RWPE2 (cell line): Measurements from ENCODE around the gene CCNO.

Source experiments
- ATAC-seq: fragments of 200-7000 bp; cut with Tn5 transposase; 3 replicates; pipeline ENCODE4 v1.9.1; 2021; ENCODE audit warnings: low read depth
- DNase-seq: peaks from one replicate; pipeline ENCODE4 v3.0.0-alpha.2; 2020; ENCODE audit warnings: low spot score
- H3K27ac ChIP-seq: fragments of 450-650 bp; 2 replicates; pipeline ENCODE4 v1.5.1; 2017; ENCODE audit warnings: mild to moderate bottlenecking; ENCODE audit not compliant: poor library complexity, severe bottlenecking
- H3K27me3 ChIP-seq: fragments of 250-450 bp; sonication (Bioruptor Pico); 2 replicates; pipeline ENCODE4 v1.5.1; 2021; ENCODE audit warnings: mild to moderate bottlenecking, moderate library complexity; ENCODE audit not compliant: insufficient read depth, poor library complexity, severe bottlenecking
- H3K36me3 ChIP-seq: fragments of 250-450 bp; sonication (Bioruptor Pico); 2 replicates; pipeline ENCODE4 v1.5.1; 2020; ENCODE audit warnings: low read depth, mild to moderate bottlenecking, moderate library complexity
- H3K4me1 ChIP-seq: fragments of 250-450 bp; sonication (Bioruptor Pico); 2 replicates; pipeline ENCODE4 v1.5.1; 2021; ENCODE audit warnings: mild to moderate bottlenecking, moderate library complexity; ENCODE audit not compliant: insufficient read depth, poor library complexity, severe bottlenecking
- H3K4me3 ChIP-seq: fragments of 250-450 bp; sonication (Bioruptor Pico); 2 replicates; pipeline ENCODE4 v1.5.1; 2021; ENCODE audit warnings: mild to moderate bottlenecking, moderate library complexity; ENCODE audit not compliant: severe bottlenecking
- H3K9me3 ChIP-seq: fragments of 250-450 bp; sonication (Bioruptor Pico); 2 replicates; pipeline ENCODE4 v1.5.1; 2021; ENCODE audit warnings: mild to moderate bottlenecking, moderate library complexity; ENCODE audit not compliant: severe bottlenecking
- CTCF ChIP-seq: fragments of 450-650 bp; IDR thresholded peaks from one replicate; pipeline ENCODE4 v1.5.1; 2017; ENCODE audit warnings: mild to moderate bottlenecking, moderate library complexity; ENCODE audit not compliant: poor library complexity, severe bottlenecking

The CCNO gene

DNA sequence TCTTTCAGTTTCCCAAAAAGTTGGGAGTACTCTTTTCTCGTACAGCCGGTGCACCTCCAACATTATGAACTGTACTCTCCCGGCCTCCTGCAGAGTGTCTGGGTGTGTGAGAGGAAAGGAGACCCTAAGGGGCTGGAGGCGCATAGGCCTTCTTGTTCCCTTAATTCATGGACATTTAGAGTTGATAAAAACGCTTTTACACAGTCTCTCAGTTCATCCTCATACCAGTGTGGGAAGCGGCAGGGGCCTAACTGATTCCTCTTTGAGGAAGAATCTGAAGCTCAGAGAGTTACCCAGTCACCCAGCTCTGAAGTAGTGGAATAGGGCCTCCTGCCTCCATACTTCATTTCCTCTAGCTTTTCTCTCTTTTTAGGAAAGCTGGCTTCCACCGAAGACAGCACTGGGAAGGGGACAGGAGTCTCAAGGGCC lies 9.6 kb downstream of the CCNO start:
- H3K36me3 ChIP-seq, result no peaks in the 10 kb centered on the region
- DNase-seq, result no peak
- no peak overlapping the region for H3K27ac ChIP-seq
- TF ChIP-seq CTCF, result no peak
- no peaks in the 10 kb centered on the region for H3K27me3 ChIP-seq
- no peak for ATAC-seq
- H3K9me3 ChIP-seq, result no peaks in the 10 kb centered on the region
- no peak overlapping the region for H3K4me3 ChIP-seq
- H3K4me1 ChIP-seq, result peaks cover 9% of the 10 kb centered on the region

GRCh38 chr5:55222985-55223811 lies 10.2 kb downstream of the CCNO start:
- no peak overlapping the region for H3K27ac ChIP-seq
- TF ChIP-seq CTCF, result no peak
- H3K9me3 ChIP-seq, result no peaks in the 10 kb centered on the region
- H3K27me3 ChIP-seq, result no peaks in the 10 kb centered on the region
- no peaks in the 10 kb centered on the region for H3K36me3 ChIP-seq
- DNase-seq, result no peak
- ATAC-seq, result no peak
- H3K4me3 ChIP-seq, result no peak overlapping the region
- peaks cover 15% of the 10 kb centered on the region for H3K4me1 ChIP-seq

DNA sequence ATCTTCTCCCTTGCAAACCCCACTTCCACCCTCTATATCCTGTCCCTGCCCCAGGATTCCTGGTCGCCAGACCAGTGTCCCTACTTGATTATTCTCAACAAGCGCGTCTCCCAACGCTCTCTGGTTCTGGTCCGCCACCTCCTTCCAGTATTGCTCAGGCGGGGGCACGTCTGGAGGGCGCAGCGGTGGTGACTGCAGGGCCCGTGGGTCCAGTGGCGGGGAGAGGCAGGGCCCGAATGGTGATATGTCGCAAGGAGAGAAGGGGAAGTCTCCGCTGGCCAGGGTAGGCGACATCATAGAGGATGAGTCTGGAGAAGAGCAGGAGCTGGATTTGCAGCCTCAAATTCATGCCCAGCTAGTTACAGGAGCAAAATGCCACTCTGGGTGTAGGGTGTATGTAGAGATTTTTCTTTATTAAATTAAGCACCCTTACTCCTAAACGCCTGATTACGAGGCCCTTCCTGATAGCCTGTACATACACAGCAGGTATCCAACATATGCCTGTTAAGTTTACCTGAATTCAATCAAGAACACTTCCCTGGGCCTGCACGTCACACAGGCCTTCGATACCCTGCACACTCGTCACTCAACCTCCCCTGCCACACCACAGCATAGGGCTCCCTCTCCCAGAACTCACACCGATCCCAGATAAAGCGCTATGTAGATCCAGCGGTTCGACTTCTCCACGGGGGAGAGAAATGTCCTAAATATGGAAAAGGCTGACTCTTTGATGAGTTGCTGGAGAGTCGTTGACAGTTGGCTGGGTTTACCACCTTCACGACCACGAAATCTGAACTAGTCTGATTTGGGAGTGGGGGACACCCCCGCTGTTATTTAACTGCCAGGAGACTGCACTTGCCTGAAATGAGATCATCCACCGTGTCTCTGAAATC lies 11.1 kb downstream of the CCNO start:
- DNase-seq, result no peak
- Histone ChIP-seq H3K27me3 (no peaks in the 10 kb centered on the region), H3K4me1 (peaks cover 15% of the 10 kb centered on the region), H3K4me3 (no peak overlapping the region), H3K27ac (no peak overlapping the region), H3K36me3 (no peaks in the 10 kb centered on the region), H3K9me3 (no peaks in the 10 kb centered on the region)
- no peak for TF ChIP-seq CTCF
- ATAC-seq, result no peak

GRCh38 chr5:55220433-55221185 lies 12.8 kb downstream of the CCNO start:
- no peak overlapping the region for H3K27ac ChIP-seq
- H3K27me3 ChIP-seq, result no peaks in the 10 kb centered on the region
- H3K4me1 ChIP-seq, result peaks cover 15% of the 10 kb centered on the region
- H3K9me3 ChIP-seq, result no peaks in the 10 kb centered on the region
- H3K4me3 ChIP-seq, result no peak overlapping the region
- ATAC-seq, result no peak
- H3K36me3 ChIP-seq, result no peaks in the 10 kb centered on the region
- DNase-seq, result no peak
- no peak for TF ChIP-seq CTCF
